HepG2 (cell line): ENCODE measurements around the gene ABCC8. TPM values are rescaled to one million over a fixed set of nuclear protein-coding genes. Genes with fewer than 3 reads are reported as not detected.

Experiments
- ATAC-seq: fragments of 200-7000 bp; cut with Tn5 transposase; 3 replicates; pipeline ENCODE4 v1.9.1; 2020; ENCODE audit warnings: mild to moderate bottlenecking, moderate library complexity
- BruUV-seq: library from RNA; stranded (reverse); fragments of 400-500 nt; replicated peaks from 2 replicates; lab custom pipeline; 2021; lab: Mats Ljungman, UMichigan
- CTCF ChIA-PET: fragments of 300-600 bp; formaldehyde crosslinking; extraction: SDS; loops from one replicate; lab custom pipeline; 2021; ENCODE audit warnings: low total read pairs, inconsistent platforms, low intra/inter-chr PET ratio; lab: Yijun Ruan, JAX
- POLR2A ChIA-PET: fragments of 350-600 bp; sonication (Branson Sonifier 250); formaldehyde crosslinking; loops from one replicate; lab custom pipeline; 2020; ENCODE audit warnings: antibody characterized with exemption, inconsistent platforms; lab: Yijun Ruan, JAX
- DNase-seq: peaks from one replicate; pipeline ENCODE4 v3.0.0-alpha.2; 2015; ENCODE audit warnings: low spot score
- FAIRE-seq: peaks from 3 replicates; lab custom pipeline; 2011; peaks lifted over from hg19 to GRCh38; lab: Jason Lieb, UNC
- H2AFZ ChIP-seq: one replicate; pipeline ENCODE4 v1.6.1; 2011; ENCODE audit warnings: low read length, inconsistent platforms
- H3K27ac ChIP-seq: fragments of 300-600 bp; 3 replicates; pipeline ENCODE4 v1.8.0; 2011; ENCODE audit warnings: mixed run types, mild to moderate bottlenecking, mixed read lengths, low read length, inconsistent platforms; ENCODE audit not compliant: insufficient read depth; ENCODE audit errors: extremely low read length
- H3K27me3 ChIP-seq, 2 experiments: fragments of 200-600 bp in 1 of 2; 2 replicates in 1 of 2; 3 replicates in 1 of 2; pipeline versions ENCODE4 v1.6.0 to v1.8.0; 2011; ENCODE audit warnings: low read length in 2 of 2, mild to moderate bottlenecking in 2 of 2, moderate library complexity in 2 of 2, inconsistent platforms in 1 of 2; ENCODE audit not compliant: insufficient read depth in 2 of 2, control insufficient read depth in 1 of 2
- H3K36me3 ChIP-seq, 2 experiments: fragments of 200-600 bp in 1 of 2; replicated peaks in 1 of 2; 2 replicates in 1 of 2; 3 replicates in 1 of 2; pipeline versions ENCODE4 v1.5.1 to v1.8.0; 2011; ENCODE audit warnings: low read length in 2 of 2, inconsistent platforms in 1 of 2; ENCODE audit not compliant: insufficient read depth in 2 of 2, control insufficient read depth in 1 of 2
- H3K4me1 ChIP-seq: 2 replicates; pipeline ENCODE4 v1.5.1; 2012; ENCODE audit warnings: low read length, inconsistent platforms; ENCODE audit not compliant: insufficient read depth
- H3K4me2 ChIP-seq: 2 replicates; pipeline ENCODE4 v1.6.0; 2011; ENCODE audit warnings: low read depth, low read length, inconsistent platforms
- H3K4me3 ChIP-seq, 3 experiments: fragments of 200-600 bp in 1 of 3; sonication (generic), shearing (Covaris generic) in 1 of 3; replicated peaks in 1 of 3; 2 replicates each; pipeline ENCODE4 v1.5.1; 2011 to 2016; ENCODE audit warnings: low read length in 3 of 3, inconsistent platforms in 2 of 3, low read depth in 2 of 3, mild to moderate bottlenecking in 2 of 3, control low read depth in 1 of 3, mixed read lengths in 1 of 3; ENCODE audit not compliant: insufficient read depth in 1 of 3
- H3K79me2 ChIP-seq: one replicate; pipeline ENCODE4 v1.6.1; 2011; ENCODE audit warnings: low read length, inconsistent platforms; ENCODE audit not compliant: insufficient read depth
- H3K9ac ChIP-seq: 2 replicates; pipeline ENCODE4 v1.6.0; 2011; ENCODE audit warnings: mild to moderate bottlenecking, low read depth, low read length, inconsistent platforms; ENCODE audit not compliant: insufficient read depth
- H3K9me3 ChIP-seq: 2 replicates; pipeline ENCODE4 v1.5.1; 2012; ENCODE audit warnings: mild to moderate bottlenecking, low read length
- H4K20me1 ChIP-seq: 2 replicates; pipeline ENCODE4 v1.6.0; 2011; ENCODE audit warnings: inconsistent platforms, mild to moderate bottlenecking, low read length, moderate library complexity; ENCODE audit not compliant: insufficient read depth
- AHR ChIP-seq: IDR thresholded peaks from 2 replicates; pipeline ENCODE4 v1.6.1; 2018; ENCODE audit warnings: missing genetic modification reagents, missing compliant biosample characterization
- ARNT ChIP-seq: fragments of 450-650 bp; IDR thresholded peaks from 2 replicates; pipeline ENCODE4 v1.6.1; 2017
- DNMT3B ChIP-seq: conservative IDR thresholded peaks from 2 replicates; pipeline ENCODE4 v1.6.1; 2016; ENCODE audit warnings: missing biosample characterization, control low read depth
- FOSL2 ChIP-seq: sonication (generic); formaldehyde crosslinking; IDR thresholded peaks from 2 replicates; pipeline ENCODE4 v1.4.0; 2020; ENCODE audit warnings: missing genetic modification reagents
- KLF6 ChIP-seq: IDR thresholded peaks from 2 replicates; pipeline ENCODE4 v1.8.0; 2016; ENCODE audit warnings: missing biosample characterization, missing genetic modification reagents
- NCOA2 ChIP-seq: sonication (generic); formaldehyde crosslinking; IDR thresholded peaks from 2 replicates; pipeline ENCODE4 v1.8.0; 2022; ENCODE audit warnings: inconsistent platforms
- PRMT3 ChIP-seq: sonication (generic); formaldehyde crosslinking; IDR thresholded peaks from 2 replicates; pipeline ENCODE4 v1.8.1; 2022; ENCODE audit warnings: low read depth, mild to moderate bottlenecking, moderate library complexity, missing genetic modification reagents, borderline replicate concordance
- SOX6 ChIP-seq, 2 experiments: fragments of 450-650 bp in 1 of 2; sonication (generic) in 1 of 2; formaldehyde crosslinking in 1 of 2; IDR thresholded peaks; 2 replicates each; pipeline versions ENCODE4 v1.4.0 to v1.6.1; 2017 to 2020; ENCODE audit warnings: antibody characterized with exemption in 1 of 2, mild to moderate bottlenecking in 1 of 2, missing genetic modification reagents in 1 of 2
- SP140L ChIP-seq: sonication (generic); formaldehyde crosslinking; IDR thresholded peaks from 2 replicates; pipeline ENCODE4 v1.4.0; 2020; ENCODE audit warnings: missing genetic modification reagents, borderline replicate concordance
- ZNF138 ChIP-seq: sonication (generic); formaldehyde crosslinking; IDR thresholded peaks from 2 replicates; pipeline ENCODE4 v1.5.0; 2020; ENCODE audit warnings: mild to moderate bottlenecking, low read depth, missing genetic modification reagents
- ZNF160 ChIP-seq: sonication (generic); formaldehyde crosslinking; IDR thresholded peaks from 2 replicates; pipeline ENCODE4 v1.8.0; 2022; ENCODE audit warnings: mild to moderate bottlenecking, inconsistent platforms, missing genetic modification reagents
- ZNF501 ChIP-seq: sonication (generic); formaldehyde crosslinking; IDR thresholded peaks from 2 replicates; pipeline ENCODE4 v1.5.1; 2020; ENCODE audit warnings: mild to moderate bottlenecking, moderate library complexity, missing genetic modification reagents
- ZNF570 ChIP-seq: sonication (generic); formaldehyde crosslinking; IDR thresholded peaks from 2 replicates; pipeline ENCODE4 v1.4.0; 2020; ENCODE audit warnings: mild to moderate bottlenecking, missing genetic modification reagents, borderline replicate concordance
- ZSCAN12 ChIP-seq: sonication (generic); formaldehyde crosslinking; IDR thresholded peaks from 2 replicates; pipeline ENCODE4 v1.9.0; 2021; ENCODE audit warnings: mild to moderate bottlenecking, missing genetic modification reagents
- WGBS: methylation state at CpG from one replicate; pipeline ENCODE4 v1.1.6; 2017; ENCODE audit warnings: low lambda C conversion rate; 5-methylcytosine and 5-hydroxymethylcytosine counted together
- in situ Hi-C: cut with HindIII; loops from 2 replicates; pipeline ENCODE4 v1.10.0; 2017; ENCODE audit warnings: low pct_unique_long_range_greater_than_20kb; ENCODE audit not compliant: extremely low pct_ligation_motif_present
- intact Hi-C: fragments of 100-400 bp; cut with micrococcal nuclease; formaldehyde crosslinking; loops from one replicate; pipeline ENCODE4 v1.10.0; 2022; ENCODE audit not compliant: unreplicated experiment
- polyA plus RNA-seq, 8 experiments: library from polyadenylated mRNA; depleted of rRNA in 3 of 8; stranded (reverse) in 7 of 8; unstranded in 1 of 8; fragments of >200 nt; fragmentation: Illumina TruSeq in 4 of 8; extraction: Trizol in 4 of 8; gene quantifications; 2 replicates each; pipeline versions ENCODE4 v1.2.1 to v1.2.3, GENCODE V29; 2011 to 2016; ENCODE audit warnings: low read depth in 4 of 8, missing spikeins in 1 of 8, mixed read lengths in 1 of 8; ENCODE audit not compliant: insufficient read depth in 1 of 8
- total RNA-seq, 5 experiments: library from RNA; depleted of rRNA; stranded (reverse); fragments of >200 nt; fragmentation: Illumina TruSeq; extraction: Trizol; gene quantifications; 2 replicates each; pipeline ENCODE4 v1.2.3, GENCODE V29; 2016; ENCODE audit warnings: low read depth in 1 of 5
- TF ChIP-seq, protein P1 (sequence below): sonication (generic); formaldehyde crosslinking; IDR thresholded peaks from 2 replicates; pipeline ENCODE4 v1.4.0; 2020; ENCODE audit warnings: mild to moderate bottlenecking, missing genetic modification reagents, borderline replicate concordance
- TF ChIP-seq, protein P2 (sequence below): IDR thresholded peaks from 2 replicates; pipeline ENCODE4 v1.6.1; 2016; ENCODE audit warnings: low read depth, control low read depth
- TF ChIP-seq, protein P3 (sequence below): IDR thresholded peaks from 2 replicates; pipeline ENCODE4 v1.6.1; 2016; ENCODE audit warnings: missing genetic modification reagents, missing compliant biosample characterization

ABCC8 gene
- total and polyA plus RNA-seq, 2 of the 13 experiments (the other 11 are each of a cell fraction or from before 2014, with no cell fraction given): not detected

GRCh38 chr11:17504330-17505107 is 27.9 kb upstream of the ABCC8 start (continued):
- TF ChIP-seq ZNF501 (CRISPR knock-in tag) (0 out of 2 replicates have a peak, but pooled peaks have one; percentile 27), KLF6 (no peak)

- intact Hi-C loops: loop anchor here (10.0 kb wide), 1 partner anchor 268 kb away; no protein-coding TSS in a partner anchor
- Histone ChIP-seq H3K4me1 (no peaks in the 10 kb centered on the region), H3K27ac (no peak overlapping the region), H3K4me2 (no peak overlapping the region), H3K36me3 (no peaks in the 10 kb centered on the region), H2AFZ (no peak overlapping the region), H3K9me3 (no peaks in the 10 kb centered on the region), H3K4me3 (no peak overlapping the region), H3K79me2 (no peaks in the 10 kb centered on the region), H3K9ac (no peak overlapping the region), H3K27me3 (peaks cover 1 to 8% of the 10 kb centered on the region in 2 experiments; a peak in 2 of 5 replicates), H4K20me1 (no peaks in the 10 kb centered on the region)
- in situ Hi-C loops: loop anchor here (25.0 kb wide), 1 partner anchor 265 kb away; no protein-coding TSS in a partner anchor
- BruUV-seq: no TSS peak
- CTCF ChIA-PET: no interaction called here
- no peak for ATAC-seq
- no peak for DNase-seq
- WGBS: no CpG with 5 or more reads among the region's 4 CpGs
- POLR2A ChIA-PET: no interaction called here
- no peak for FAIRE-seq
- TF ChIP-seq, protein P1, sequence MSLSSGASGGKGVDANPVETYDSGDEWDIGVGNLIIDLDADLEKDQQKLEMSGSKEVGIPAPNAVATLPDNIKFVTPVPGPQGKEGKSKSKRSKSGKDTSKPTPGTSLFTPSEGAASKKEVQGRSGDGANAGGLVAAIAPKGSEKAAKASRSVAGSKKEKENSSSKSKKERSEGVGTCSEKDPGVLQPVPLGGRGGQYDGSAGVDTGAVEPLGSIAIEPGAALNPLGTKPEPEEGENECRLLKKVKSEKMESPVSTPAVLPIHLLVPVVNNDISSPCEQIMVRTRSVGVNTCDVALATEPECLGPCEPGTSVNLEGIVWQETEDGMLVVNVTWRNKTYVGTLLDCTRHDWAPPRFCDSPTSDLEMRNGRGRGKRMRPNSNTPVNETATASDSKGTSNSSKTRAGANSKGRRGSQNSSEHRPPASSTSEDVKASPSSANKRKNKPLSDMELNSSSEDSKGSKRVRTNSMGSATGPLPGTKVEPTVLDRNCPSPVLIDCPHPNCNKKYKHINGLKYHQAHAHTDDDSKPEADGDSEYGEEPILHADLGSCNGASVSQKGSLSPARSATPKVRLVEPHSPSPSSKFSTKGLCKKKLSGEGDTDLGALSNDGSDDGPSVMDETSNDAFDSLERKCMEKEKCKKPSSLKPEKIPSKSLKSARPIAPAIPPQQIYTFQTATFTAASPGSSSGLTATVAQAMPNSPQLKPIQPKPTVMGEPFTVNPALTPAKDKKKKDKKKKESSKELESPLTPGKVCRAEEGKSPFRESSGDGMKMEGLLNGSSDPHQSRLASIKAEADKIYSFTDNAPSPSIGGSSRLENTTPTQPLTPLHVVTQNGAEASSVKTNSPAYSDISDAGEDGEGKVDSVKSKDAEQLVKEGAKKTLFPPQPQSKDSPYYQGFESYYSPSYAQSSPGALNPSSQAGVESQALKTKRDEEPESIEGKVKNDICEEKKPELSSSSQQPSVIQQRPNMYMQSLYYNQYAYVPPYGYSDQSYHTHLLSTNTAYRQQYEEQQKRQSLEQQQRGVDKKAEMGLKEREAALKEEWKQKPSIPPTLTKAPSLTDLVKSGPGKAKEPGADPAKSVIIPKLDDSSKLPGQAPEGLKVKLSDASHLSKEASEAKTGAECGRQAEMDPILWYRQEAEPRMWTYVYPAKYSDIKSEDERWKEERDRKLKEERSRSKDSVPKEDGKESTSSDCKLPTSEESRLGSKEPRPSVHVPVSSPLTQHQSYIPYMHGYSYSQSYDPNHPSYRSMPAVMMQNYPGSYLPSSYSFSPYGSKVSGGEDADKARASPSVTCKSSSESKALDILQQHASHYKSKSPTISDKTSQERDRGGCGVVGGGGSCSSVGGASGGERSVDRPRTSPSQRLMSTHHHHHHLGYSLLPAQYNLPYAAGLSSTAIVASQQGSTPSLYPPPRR (CRISPR knock-in tag): no peak
- TF ChIP-seq ZNF570 (CRISPR knock-in tag) (no peak), FOSL2 (no peak), ZNF160 (CRISPR knock-in tag) (no peak), ZNF138 (CRISPR knock-in tag) (no peak), PRMT3 (CRISPR knock-in tag) (no peak), AHR (no peak), SP140L (no peak), ARNT (no peak), ZSCAN12 (CRISPR knock-in tag) (no peak), SOX6 (IDR thresholded peaks at IDR 0.05) (no peak), SOX6 (CRISPR knock-in tag; IDR thresholded peaks at IDR 0.05) (no peak), DNMT3B (no peak), NCOA2 (CRISPR knock-in tag) (no peak)
- TF ChIP-seq, protein P2, sequence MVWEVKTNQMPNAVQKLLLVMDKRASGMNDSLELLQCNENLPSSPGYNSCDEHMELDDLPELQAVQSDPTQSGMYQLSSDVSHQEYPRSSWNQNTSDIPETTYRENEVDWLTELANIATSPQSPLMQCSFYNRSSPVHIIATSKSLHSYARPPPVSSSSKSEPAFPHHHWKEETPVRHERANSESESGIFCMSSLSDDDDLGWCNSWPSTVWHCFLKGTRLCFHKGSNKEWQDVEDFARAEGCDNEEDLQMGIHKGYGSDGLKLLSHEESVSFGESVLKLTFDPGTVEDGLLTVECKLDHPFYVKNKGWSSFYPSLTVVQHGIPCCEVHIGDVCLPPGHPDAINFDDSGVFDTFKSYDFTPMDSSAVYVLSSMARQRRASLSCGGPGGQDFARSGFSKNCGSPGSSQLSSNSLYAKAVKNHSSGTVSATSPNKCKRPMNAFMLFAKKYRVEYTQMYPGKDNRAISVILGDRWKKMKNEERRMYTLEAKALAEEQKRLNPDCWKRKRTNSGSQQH: no peak
- TF ChIP-seq, protein P3, sequence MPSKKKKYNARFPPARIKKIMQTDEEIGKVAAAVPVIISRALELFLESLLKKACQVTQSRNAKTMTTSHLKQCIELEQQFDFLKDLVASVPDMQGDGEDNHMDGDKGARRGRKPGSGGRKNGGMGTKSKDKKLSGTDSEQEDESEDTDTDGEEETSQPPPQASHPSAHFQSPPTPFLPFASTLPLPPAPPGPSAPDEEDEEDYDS (CRISPR knock-in tag): no peak
Measured at GRCh38 chr11:17502630-17503029, 26.0 kb upstream of the ABCC8 start.
